H9 (cell line): ENCODE data around the gene CSF1. TPM values are rescaled to one million over a fixed set of nuclear protein-coding genes. Genes with fewer than 3 reads are reported as not detected.

Experiments used
- DNase-seq: peaks from one replicate; pipeline ENCODE4 v3.0.0-alpha.2; 2017
- H2AFZ ChIP-seq: one replicate; pipeline ENCODE4 v1.6.1; 2013; ENCODE audit warnings: mild to moderate bottlenecking, low read length, control low read depth, moderate library complexity
- H2AK5ac ChIP-seq: 2 replicates; pipeline ENCODE4 v1.6.1; 2013; ENCODE audit warnings: low read length, control low read depth, mixed read lengths; ENCODE audit not compliant: insufficient read length
- H2BK120ac ChIP-seq: one replicate; pipeline ENCODE4 v1.6.1; 2013; ENCODE audit warnings: low read depth, mild to moderate bottlenecking, low read length, control low read depth, inconsistent platforms; ENCODE audit not compliant: poor library complexity, severe bottlenecking
- H2BK12ac ChIP-seq: 2 replicates; pipeline ENCODE4 v1.6.1; 2013; ENCODE audit warnings: low read length, control low read depth, mixed read lengths, low read depth; ENCODE audit not compliant: insufficient read length
- H2BK15ac ChIP-seq: 2 replicates; pipeline ENCODE4 v1.6.1; 2013; ENCODE audit warnings: low read depth, low read length, control low read depth
- H2BK20ac ChIP-seq: one replicate; pipeline ENCODE4 v1.6.1; 2013; ENCODE audit warnings: low read depth, mild to moderate bottlenecking, low read length, control low read depth, inconsistent platforms; ENCODE audit not compliant: poor library complexity, severe bottlenecking
- H2BK5ac ChIP-seq: 2 replicates; pipeline ENCODE4 v1.6.1; 2013; ENCODE audit warnings: low read length, control low read depth, mixed read lengths; ENCODE audit not compliant: insufficient read length
- H3K14ac ChIP-seq: 2 replicates; pipeline ENCODE4 v1.6.1; 2013; ENCODE audit warnings: low read length, control low read depth; ENCODE audit not compliant: insufficient read depth
- H3K18ac ChIP-seq: 2 replicates; pipeline ENCODE4 v1.6.1; 2013; ENCODE audit warnings: low read depth, mild to moderate bottlenecking, mixed read lengths, low read length, control low read depth; ENCODE audit not compliant: insufficient read length
- H3K23ac ChIP-seq: 2 replicates; pipeline ENCODE4 v1.6.1; 2013; ENCODE audit warnings: low read length, control low read depth, mixed read lengths, low read depth; ENCODE audit not compliant: insufficient read length
- H3K23me2 ChIP-seq: 2 replicates; pipeline ENCODE4 v1.6.1; 2013; ENCODE audit warnings: low read depth, mild to moderate bottlenecking, mixed read lengths, low read length, control low read depth; ENCODE audit not compliant: insufficient read length, poor library complexity, severe bottlenecking
- H3K27ac ChIP-seq: 2 replicates; pipeline ENCODE4 v1.5.1; 2013; ENCODE audit warnings: low read length, control low read depth, mixed read lengths, low read depth; ENCODE audit not compliant: insufficient read length
- H3K27me3 ChIP-seq: 2 replicates; pipeline ENCODE4 v1.6.1; 2013; ENCODE audit warnings: low read length, control low read depth, inconsistent platforms; ENCODE audit not compliant: insufficient read depth
- H3K4ac ChIP-seq: 2 replicates; pipeline ENCODE4 v1.6.1; 2013; ENCODE audit warnings: low read depth, mild to moderate bottlenecking, control low read depth, inconsistent platforms, low read length, moderate library complexity
- H3K4me1 ChIP-seq: 2 replicates; pipeline ENCODE4 v1.6.1; 2013; ENCODE audit warnings: low read length, control low read depth, inconsistent platforms; ENCODE audit not compliant: insufficient read depth
- H3K4me2 ChIP-seq: 2 replicates; pipeline ENCODE4 v1.6.1; 2013; ENCODE audit warnings: low read length, control low read depth, mixed read lengths; ENCODE audit not compliant: insufficient read length, insufficient read depth
- H3K56ac ChIP-seq: 2 replicates; pipeline ENCODE4 v1.6.1; 2013; ENCODE audit warnings: low read depth, mild to moderate bottlenecking, mixed read lengths, low read length, control low read depth; ENCODE audit not compliant: insufficient read length
- H3K79me1 ChIP-seq: 2 replicates; pipeline ENCODE4 v1.6.1; 2013; ENCODE audit warnings: low read depth, mild to moderate bottlenecking, moderate library complexity, low read length, control low read depth, inconsistent platforms; ENCODE audit not compliant: insufficient read depth, poor library complexity, severe bottlenecking
- H3K79me2 ChIP-seq: 2 replicates; pipeline ENCODE4 v1.6.1; 2013; ENCODE audit warnings: low read length, control low read depth, inconsistent platforms; ENCODE audit not compliant: insufficient read depth
- H3K9ac ChIP-seq: 2 replicates; pipeline ENCODE4 v1.6.1; 2013; ENCODE audit warnings: low read length, control low read depth, mixed read lengths; ENCODE audit not compliant: insufficient read length; ENCODE audit errors: extremely low read depth
- H3K9me3 ChIP-seq: one replicate; pipeline ENCODE4 v1.6.1; 2013; ENCODE audit warnings: low read depth, low read length, inconsistent platforms; ENCODE audit not compliant: control insufficient read depth
- H3T11ph ChIP-seq: one replicate; pipeline ENCODE4 v1.6.1; 2013; ENCODE audit warnings: mild to moderate bottlenecking, low read length, control low read depth, inconsistent platforms
- H4K20me1 ChIP-seq: one replicate; pipeline ENCODE4 v1.6.1; 2013; ENCODE audit not compliant: control insufficient read depth, insufficient read length, insufficient read depth
- H4K5ac ChIP-seq: 2 replicates; pipeline ENCODE4 v1.6.1; 2013; ENCODE audit warnings: low read depth, mild to moderate bottlenecking, mixed read lengths, low read length, control low read depth; ENCODE audit not compliant: insufficient read length
- H4K8ac ChIP-seq: replicated peaks from 2 replicates; pipeline ENCODE4 v1.6.1; 2013; ENCODE audit warnings: low read length, control low read depth, mixed read lengths, low read depth; ENCODE audit not compliant: insufficient read length
- H4K91ac ChIP-seq: 2 replicates; pipeline ENCODE4 v1.6.1; 2013; ENCODE audit warnings: low read depth, mild to moderate bottlenecking, moderate library complexity, mixed read lengths, low read length, control low read depth; ENCODE audit not compliant: insufficient read length
- H3K27ac Mint-ChIP-seq, 3 experiments: 2 replicates in 2 of 3; 3 replicates in 1 of 3; pipeline ENCODE4 v1.8.0; 2020 to 2021; ENCODE audit warnings: mixed read lengths in 3 of 3, mild to moderate bottlenecking in 1 of 3, moderate library complexity in 1 of 3
- H3K27me3 Mint-ChIP-seq: 2 replicates; pipeline ENCODE4 v1.8.0; 2021; ENCODE audit warnings: low read depth, mild to moderate bottlenecking, moderate library complexity, mixed read lengths
- H3K36me3 Mint-ChIP-seq, 3 experiments: 2 replicates in 2 of 3; 3 replicates in 1 of 3; pipeline ENCODE4 v1.8.0; 2020 to 2021; ENCODE audit warnings: low read depth in 3 of 3, mixed read lengths in 3 of 3; ENCODE audit not compliant: insufficient read depth in 1 of 3
- H3K4me1 Mint-ChIP-seq, 2 experiments: 2 replicates each; pipeline ENCODE4 v1.8.0; 2020; ENCODE audit warnings: mixed read lengths in 2 of 2
- H3K4me3 Mint-ChIP-seq, 2 experiments: 2 replicates in 1 of 2; 3 replicates in 1 of 2; pipeline ENCODE4 v1.8.0; 2020 to 2021; ENCODE audit warnings: mild to moderate bottlenecking in 2 of 2, mixed read lengths in 2 of 2, moderate library complexity in 1 of 2
- H3K9me3 Mint-ChIP-seq, 2 experiments: 2 replicates in 1 of 2; 3 replicates in 1 of 2; pipeline ENCODE4 v1.8.0; 2020; ENCODE audit warnings: mild to moderate bottlenecking in 2 of 2, mixed read lengths in 2 of 2, moderate library complexity in 1 of 2
- CTCF ChIP-seq: fragments of 200-600 bp; sonication (generic); conservative IDR thresholded peaks from 3 replicates; pipeline ENCODE4 v1.8.0; 2021; ENCODE audit warnings: antibody characterized with exemption, mild to moderate bottlenecking
- WGBS: extraction: QIAGEN DNeasy Blood & Tissue Kit; methylation state at CpG from one replicate; pipeline ENCODE4 v1.1.7; 2013; ENCODE audit warnings: missing lambda C conversion rate, low lambda C conversion rate, mixed read lengths; ENCODE audit not compliant: insufficient read length; ENCODE audit errors: extremely low coverage; 5-methylcytosine and 5-hydroxymethylcytosine counted together
- total RNA-seq: library from RNA; stranded (reverse); gene quantifications from 2 replicates; pipeline ENCODE4 v1.2.1, GENCODE V29; 2021

CSF1 gene
- total RNA-seq, 1 experiment from 2014 or later: 2.3 TPM

GRCh38 chr1:109884242-109884891 lies 26.3 kb upstream of the CSF1 start:
- no peak overlapping the region for H3K56ac ChIP-seq
- no peak overlapping the region for H2BK20ac ChIP-seq
- no peak overlapping the region for H2AFZ ChIP-seq
- peaks cover 1% of the 10 kb centered on the region; the same call in 1 of the 2 replicates for H3K27me3 Mint-ChIP-seq
- no peak overlapping the region for H3K4me2 ChIP-seq
- H3K36me3 Mint-ChIP-seq: peaks cover 0 to 5% (median 0%) of the 10 kb centered on the region in 3 experiments; a peak in 1 of 7 replicates
- no peak overlapping the region for H3K27ac ChIP-seq
- no peak overlapping the region for H3K23ac ChIP-seq
- no peak for DNase-seq
- H3K4ac ChIP-seq: no peak overlapping the region
- H3T11ph ChIP-seq: no peak overlapping the region
- no peak overlapping the region for H3K4me3 Mint-ChIP-seq
- H3K27ac Mint-ChIP-seq: no peak overlapping the region; a peak in 1 of 7 replicates
- no peak overlapping the region for H2BK120ac ChIP-seq
- TF ChIP-seq CTCF: no peak
- no peak overlapping the region for H3K14ac ChIP-seq
- H2BK12ac ChIP-seq: no peak overlapping the region
- no peaks in the 10 kb centered on the region for H3K27me3 ChIP-seq
- no peak overlapping the region for H3K18ac ChIP-seq
- H3K4me1 Mint-ChIP-seq: peaks cover 31 to 38% of the 10 kb centered on the region in 2 experiments
- H4K8ac ChIP-seq: no peak overlapping the region
- H4K91ac ChIP-seq: no peak overlapping the region
- no peak overlapping the region for H2BK15ac ChIP-seq
- no peaks in the 10 kb centered on the region for H3K9me3 ChIP-seq
- no peaks in the 10 kb centered on the region for H3K79me2 ChIP-seq
- H3K9ac ChIP-seq: no peak overlapping the region
- no peak overlapping the region for H2AK5ac ChIP-seq
- H3K79me1 ChIP-seq: no peaks in the 10 kb centered on the region
- no peak overlapping the region for H4K5ac ChIP-seq
- H3K9me3 Mint-ChIP-seq: no peaks in the 10 kb centered on the region
- H3K4me1 ChIP-seq: no peaks in the 10 kb centered on the region
- no peaks in the 10 kb centered on the region for H3K23me2 ChIP-seq
- no peak overlapping the region for H2BK5ac ChIP-seq
- H4K20me1 ChIP-seq: no peaks in the 10 kb centered on the region
- no CpG with 5 or more reads among the region's 8 CpGs for WGBS
